ENCODE results near the gene TCL1B. TPM values are rescaled to one million over a fixed set of nuclear protein-coding genes. Genes with fewer than 3 reads are reported as not detected.

The TCL1B gene
- total and polyA plus RNA-seq, 3 experiments from 2014 or later, result not detected

DNA sequence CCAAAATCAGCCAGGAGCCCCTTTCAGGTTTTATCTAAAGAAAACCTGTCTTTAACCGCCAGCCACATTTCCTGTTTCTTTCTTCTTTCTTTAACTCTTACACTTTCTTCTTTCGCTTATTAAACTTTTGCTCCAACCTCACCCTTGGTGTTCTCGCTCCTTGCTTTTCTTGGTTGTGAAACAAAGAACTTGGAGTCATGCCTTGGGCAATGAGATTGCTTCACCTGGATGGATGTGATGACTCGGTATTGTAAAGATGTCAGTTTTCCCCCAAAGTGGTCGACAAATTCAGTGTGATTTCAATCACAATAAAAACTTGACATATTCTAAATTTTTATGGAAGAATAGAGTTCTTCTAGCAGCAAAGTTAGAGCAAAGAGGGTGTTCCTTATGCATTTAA, 43.9 kb downstream of the TCL1B start:
- ChIA-PET CTCF (no interaction called here), POLR2A (no interaction called here)
- Mint-ChIP-seq H3K27ac (no peak overlapping the region), H3K36me3 (no peaks in the 10 kb centered on the region), H3K4me3 (no peak overlapping the region), H3K27me3 (peaks cover 27 to 73% of the 10 kb centered on the region in 2 donors), H3K4me1 (no peaks in the 10 kb centered on the region), H3K9me3 (peaks cover 0 to 3% (median 0%) of the 10 kb centered on the region in 5 donors)
- Histone ChIP-seq H3K4me3 (ENCODE audit: low read length) (no peak overlapping the region), H3K27ac (ENCODE audit: low read depth, low read length) (no peak overlapping the region), H3K36me3 (ENCODE audit: insufficient read depth, low read length) (no peaks in the 10 kb centered on the region), H3K27me3 (ENCODE audit: insufficient read depth, low read length, poor library complexity, severe bottlenecking) (no peaks in the 10 kb centered on the region), H3K4me1 (ENCODE audit: insufficient read depth, low read length) (no peaks in the 10 kb centered on the region), H3K9me3 (ENCODE audit: low read length) (no peaks in the 10 kb centered on the region)
- DNase-seq, result no peak

GRCh38 chr14:95733212-95733611, 47.0 kb downstream of the TCL1B start:
- Mint-ChIP-seq H3K4me1 (no peaks in the 10 kb centered on the region), H3K4me3 (no peak overlapping the region), H3K27ac (no peak overlapping the region), H3K9me3 (peaks cover 0 to 8% (median 6%) of the 10 kb centered on the region in 5 donors), H3K27me3 (peaks cover 22 to 48% of the 10 kb centered on the region in 2 donors), H3K36me3 (peaks cover 0 to 9% (median 0%) of the 10 kb centered on the region in 3 donors)
- Histone ChIP-seq H3K9me3 (ENCODE audit: low read length) (no peaks in the 10 kb centered on the region), H3K27me3 (ENCODE audit: insufficient read depth, low read length, poor library complexity, severe bottlenecking) (no peaks in the 10 kb centered on the region), H3K36me3 (ENCODE audit: insufficient read depth, low read length) (no peaks in the 10 kb centered on the region), H3K4me1 (ENCODE audit: insufficient read depth, low read length) (peaks cover under 1% of the 10 kb centered on the region), H3K4me3 (ENCODE audit: low read length) (no peak overlapping the region), H3K27ac (ENCODE audit: low read depth, low read length) (no peak overlapping the region)
- POLR2A ChIA-PET, result no interaction called here
- DNase-seq, result no peak
- CTCF ChIA-PET, result no interaction called here

DNA sequence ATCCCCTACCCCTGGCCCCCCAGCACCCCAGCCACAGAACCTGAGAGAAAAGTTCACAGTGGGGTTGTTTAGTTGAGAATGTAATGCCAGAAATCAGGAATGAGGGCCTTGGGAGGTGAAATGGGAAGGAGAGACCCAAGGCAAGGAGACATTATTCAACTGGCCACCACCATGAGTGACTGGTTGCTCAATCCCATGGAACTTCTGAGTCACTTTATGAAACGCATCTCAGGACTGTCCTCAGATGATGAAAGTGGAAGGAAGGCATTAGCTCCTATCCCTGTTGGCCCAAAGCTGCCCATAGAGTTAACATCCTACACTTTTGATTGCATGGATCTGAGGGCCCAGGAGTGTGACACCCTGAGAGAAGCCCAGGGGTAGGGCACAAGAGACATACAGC, 53.1 kb downstream of the TCL1B start:
- peaks cover 0 to 17% (median 5%) of the 10 kb centered on the region in 3 donors for H3K36me3 Mint-ChIP-seq
- Histone ChIP-seq H3K27me3 (ENCODE audit: insufficient read depth, low read length, poor library complexity, severe bottlenecking) (no peaks in the 10 kb centered on the region), H3K4me1 (ENCODE audit: insufficient read depth, low read length) (peaks cover 5% of the 10 kb centered on the region), H3K36me3 (ENCODE audit: insufficient read depth, low read length) (no peaks in the 10 kb centered on the region), H3K27ac (ENCODE audit: low read depth, low read length) (no peak overlapping the region), H3K9me3 (ENCODE audit: low read length) (no peaks in the 10 kb centered on the region), H3K4me3 (ENCODE audit: low read length) (no peak overlapping the region)
- ChIA-PET POLR2A (no interaction called here), CTCF (no interaction called here)
- H3K4me3 Mint-ChIP-seq, result no peak overlapping the region
- peaks cover 5 to 22% (median 11%) of the 10 kb centered on the region in 5 donors for H3K9me3 Mint-ChIP-seq
- H3K4me1 Mint-ChIP-seq, result peaks cover 7 to 8% (median 8%) of the 10 kb centered on the region in 3 donors
- H3K27me3 Mint-ChIP-seq, result peaks cover 2 to 8% of the 10 kb centered on the region in 2 donors
- no peak for DNase-seq
- peak overlapping the region in 3 of 8 donors; percentile 33 to 98 (median 75) for H3K27ac Mint-ChIP-seq

- Histone ChIP-seq H3K27me3 (ENCODE audit: insufficient read depth, low read length, poor library complexity, severe bottlenecking) (no peaks in the 10 kb centered on the region), H3K27ac (ENCODE audit: low read depth, low read length) (no peak overlapping the region), H3K4me3 (ENCODE audit: low read length) (no peak overlapping the region), H3K36me3 (ENCODE audit: insufficient read depth, low read length) (no peaks in the 10 kb centered on the region), H3K4me1 (ENCODE audit: insufficient read depth, low read length) (peaks cover 5% of the 10 kb centered on the region), H3K9me3 (ENCODE audit: low read length) (no peaks in the 10 kb centered on the region)
- CTCF ChIA-PET, result no interaction called here
- DNase-seq, result no peak
- peaks cover 6 to 12% of the 10 kb centered on the region in 2 donors for H3K27me3 Mint-ChIP-seq
- peak overlapping the region in 1 of 8 donors; percentile 15 for H3K27ac Mint-ChIP-seq
- no peak overlapping the region for H3K4me3 Mint-ChIP-seq
- H3K9me3 Mint-ChIP-seq, result peaks cover 5 to 22% (median 11%) of the 10 kb centered on the region in 5 donors
- H3K36me3 Mint-ChIP-seq, result peaks cover 0 to 17% (median 5%) of the 10 kb centered on the region in 3 donors
- POLR2A ChIA-PET, result no interaction called here
- peaks cover 7 to 8% (median 8%) of the 10 kb centered on the region in 3 donors for H3K4me1 Mint-ChIP-seq
These were observed 54.8 kb downstream of the TCL1B start for GRCh38 chr14:95741038-95741490.

GRCh38 chr14:95741781-95742180, 55.6 kb downstream of the TCL1B start:
- Mint-ChIP-seq H3K4me3 (no peak overlapping the region), H3K4me1 (peaks cover 7 to 8% (median 8%) of the 10 kb centered on the region in 3 donors), H3K9me3 (peaks cover 5 to 22% (median 11%) of the 10 kb centered on the region in 5 donors), H3K27ac (no peak overlapping the region), H3K27me3 (peaks cover 6 to 12% of the 10 kb centered on the region in 2 donors), H3K36me3 (peaks cover 0 to 12% (median 5%) of the 10 kb centered on the region in 3 donors)
- ChIA-PET CTCF (no interaction called here), POLR2A (no interaction called here)
- no peak overlapping the region for H3K27ac ChIP-seq (ENCODE audit: low read depth, low read length)
- peaks cover 5% of the 10 kb centered on the region for H3K4me1 ChIP-seq (ENCODE audit: insufficient read depth, low read length)
- no peak overlapping the region for H3K4me3 ChIP-seq (ENCODE audit: low read length)
- H3K27me3 ChIP-seq (ENCODE audit: insufficient read depth, low read length, poor library complexity, severe bottlenecking), result no peaks in the 10 kb centered on the region
- H3K36me3 ChIP-seq (ENCODE audit: insufficient read depth, low read length), result no peaks in the 10 kb centered on the region
- DNase-seq, result no peak
- H3K9me3 ChIP-seq (ENCODE audit: low read length), result no peaks in the 10 kb centered on the region

Other genes starting within 250 kb of the TCL1B start
- gene SYNE3, start 169.8 kb upstream of the TCL1B start, total RNA-seq, result 10 to 100 TPM; 37.6 to 39.7 TPM
- 4.3 TPM for gene SYNE3, start 169.8 kb upstream of the TCL1B start, polyA plus RNA-seq
- gene GLRX5, start 151.4 kb upstream of the TCL1B start, total RNA-seq, result 10 to 100 TPM; 52.9 to 54.6 TPM
- gene GLRX5, start 151.4 kb upstream of the TCL1B start, polyA plus RNA-seq, result 72.9 TPM
- not detected for gene TCL1A, start 27.7 kb downstream of the TCL1B start, total RNA-seq
- gene TCL1A, start 27.7 kb downstream of the TCL1B start, polyA plus RNA-seq, result not detected
- not detected for gene TUNAR, start 190.4 kb downstream of the TCL1B start, total RNA-seq
- not detected for gene TUNAR, start 190.4 kb downstream of the TCL1B start, polyA plus RNA-seq

All from CD8-positive, alpha-beta memory T cell (primary cell).